ENCODE measurements around the gene MYNN.

Gene MYNN

GRCh38 chr3:169835533-169835932, 62.3 kb downstream of the MYNN start:
- no peak for DNase-seq

- DNase-seq, result peak; percentile 34
Measured at GRCh38 chr3:169836078-169836941, 63.1 kb downstream of the MYNN start.

GRCh38 chr3:169836942-169837275, 63.7 kb downstream of the MYNN start:
- no peak for DNase-seq

GRCh38 chr3:169838511-169839030, 65.4 kb downstream of the MYNN start:
- no peak for DNase-seq

All from fibroblast of skin of abdomen (primary cell).